Measurements from ENCODE around the gene DNAL1. TPM values are rescaled to one million over a fixed set of nuclear protein-coding genes. Genes with fewer than 3 reads are reported as not detected.

DNAL1 gene
- total RNA-seq, 1 experiment from 2014 or later = 15.2 TPM

- CTCF ChIA-PET = interaction anchor here (0.5 to 0.6 kb wide), 2 partner anchors 144 to 280 kb away, joined by 3 to 5 read pairs; no protein-coding TSS in a partner anchor
- Mint-ChIP-seq H3K4me1 (ENCODE audit: low read depth, unreplicated experiment) (peaks cover 7% of the 10 kb centered on the region), H3K9me3 (ENCODE audit: low read depth, unreplicated experiment) (no peaks in the 10 kb centered on the region), H3K36me3 (ENCODE audit: insufficient read depth, unreplicated experiment) (peaks cover 54% of the 10 kb centered on the region), H3K4me3 (ENCODE audit: low read depth, unreplicated experiment) (peak overlapping the region; percentile 95), H3K27ac (ENCODE audit: unreplicated experiment) (peak overlapping the region; percentile 74), H3K27me3 (ENCODE audit: unreplicated experiment) (no peaks in the 10 kb centered on the region)
- no TSS peak for BruUV-seq (replicated peaks)
- TF ChIP-seq, protein P1, sequence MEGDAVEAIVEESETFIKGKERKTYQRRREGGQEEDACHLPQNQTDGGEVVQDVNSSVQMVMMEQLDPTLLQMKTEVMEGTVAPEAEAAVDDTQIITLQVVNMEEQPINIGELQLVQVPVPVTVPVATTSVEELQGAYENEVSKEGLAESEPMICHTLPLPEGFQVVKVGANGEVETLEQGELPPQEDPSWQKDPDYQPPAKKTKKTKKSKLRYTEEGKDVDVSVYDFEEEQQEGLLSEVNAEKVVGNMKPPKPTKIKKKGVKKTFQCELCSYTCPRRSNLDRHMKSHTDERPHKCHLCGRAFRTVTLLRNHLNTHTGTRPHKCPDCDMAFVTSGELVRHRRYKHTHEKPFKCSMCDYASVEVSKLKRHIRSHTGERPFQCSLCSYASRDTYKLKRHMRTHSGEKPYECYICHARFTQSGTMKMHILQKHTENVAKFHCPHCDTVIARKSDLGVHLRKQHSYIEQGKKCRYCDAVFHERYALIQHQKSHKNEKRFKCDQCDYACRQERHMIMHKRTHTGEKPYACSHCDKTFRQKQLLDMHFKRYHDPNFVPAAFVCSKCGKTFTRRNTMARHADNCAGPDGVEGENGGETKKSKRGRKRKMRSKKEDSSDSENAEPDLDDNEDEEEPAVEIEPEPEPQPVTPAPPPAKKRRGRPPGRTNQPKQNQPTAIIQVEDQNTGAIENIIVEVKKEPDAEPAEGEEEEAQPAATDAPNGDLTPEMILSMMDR (IDR thresholded peaks at IDR 0.05; ENCODE audit: unreplicated experiment) = no peak
- no peak for DNase-seq
- intact Hi-C loops (cut with micrococcal nuclease; ENCODE audit: unreplicated experiment) = no loop called here
Observed at GRCh38 chr14:73714656-73715081, 69.9 kb downstream of the DNAL1 start.

DNA sequence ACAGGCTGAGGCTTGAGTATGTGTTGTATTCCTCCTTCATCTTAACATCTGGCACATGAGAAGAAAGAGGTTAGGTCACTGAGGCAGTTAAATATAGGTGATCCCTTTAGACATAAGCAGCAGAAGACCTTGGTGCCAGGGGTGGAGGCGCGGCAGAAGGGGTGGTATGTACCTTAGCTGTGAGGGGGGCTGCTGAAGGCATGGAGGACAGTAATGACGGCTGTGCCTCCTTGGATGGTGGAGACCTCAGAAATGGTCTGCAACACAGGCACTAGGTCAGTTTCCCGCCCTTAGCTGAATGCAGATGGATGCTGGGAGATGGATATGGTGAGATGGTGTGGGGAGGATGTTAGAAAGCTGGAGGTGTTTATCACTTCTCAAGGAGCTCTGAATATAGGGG lies 70.9 kb downstream of the DNAL1 start:
- H3K4me1 Mint-ChIP-seq (ENCODE audit: low read depth, unreplicated experiment) = no peaks in the 10 kb centered on the region
- CTCF ChIA-PET = no interaction called here
- BruUV-seq (replicated peaks) = no TSS peak
- no peak overlapping the region for H3K27ac Mint-ChIP-seq (ENCODE audit: unreplicated experiment)
- no peak for DNase-seq
- H3K36me3 Mint-ChIP-seq (ENCODE audit: insufficient read depth, unreplicated experiment) = peaks cover 48% of the 10 kb centered on the region
- TF ChIP-seq, protein P1 (IDR thresholded peaks at IDR 0.05; ENCODE audit: unreplicated experiment) = no peak
- H3K27me3 Mint-ChIP-seq (ENCODE audit: unreplicated experiment) = no peaks in the 10 kb centered on the region
- no peaks in the 10 kb centered on the region for H3K9me3 Mint-ChIP-seq (ENCODE audit: low read depth, unreplicated experiment)
- H3K4me3 Mint-ChIP-seq (ENCODE audit: low read depth, unreplicated experiment) = no peak overlapping the region
- intact Hi-C loops (cut with micrococcal nuclease; ENCODE audit: unreplicated experiment) = no loop called here

DNA sequence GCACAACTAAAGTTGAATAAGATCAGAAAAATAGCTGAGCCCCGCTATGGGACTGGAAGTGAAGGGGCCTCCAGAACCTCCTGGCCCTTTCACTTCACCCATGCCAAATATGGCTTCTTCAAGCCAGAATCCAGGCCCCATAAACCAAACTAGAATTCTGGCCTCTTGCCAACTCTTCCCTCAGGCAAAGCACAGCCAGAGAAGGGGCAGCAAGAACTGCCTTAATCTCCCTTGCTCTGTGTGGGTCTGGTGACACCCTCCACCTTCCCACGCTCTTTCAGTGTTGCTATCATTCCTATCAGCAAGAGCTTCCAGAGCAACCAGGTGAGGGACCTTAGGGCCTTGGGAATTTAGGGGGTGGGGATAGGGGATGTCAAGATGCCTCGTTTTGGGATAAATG lies 72.5 kb downstream of the DNAL1 start:
- Mint-ChIP-seq H3K27ac (ENCODE audit: unreplicated experiment) (no peak overlapping the region), H3K4me3 (ENCODE audit: low read depth, unreplicated experiment) (no peak overlapping the region), H3K9me3 (ENCODE audit: low read depth, unreplicated experiment) (no peaks in the 10 kb centered on the region), H3K27me3 (ENCODE audit: unreplicated experiment) (no peaks in the 10 kb centered on the region), H3K36me3 (ENCODE audit: insufficient read depth, unreplicated experiment) (peaks cover 53% of the 10 kb centered on the region), H3K4me1 (ENCODE audit: low read depth, unreplicated experiment) (no peaks in the 10 kb centered on the region)
- CTCF ChIA-PET = no interaction called here
- BruUV-seq (replicated peaks) = no TSS peak
- intact Hi-C loops (cut with micrococcal nuclease; ENCODE audit: unreplicated experiment) = no loop called here
- DNase-seq = no peak
- TF ChIP-seq, protein P1 (IDR thresholded peaks at IDR 0.05; ENCODE audit: unreplicated experiment) = no peak

GRCh38 chr14:73717711-73718417 lies 73.1 kb downstream of the DNAL1 start:
- Mint-ChIP-seq H3K9me3 (ENCODE audit: low read depth, unreplicated experiment) (no peaks in the 10 kb centered on the region), H3K27ac (ENCODE audit: unreplicated experiment) (no peak overlapping the region), H3K4me1 (ENCODE audit: low read depth, unreplicated experiment) (no peaks in the 10 kb centered on the region), H3K4me3 (ENCODE audit: low read depth, unreplicated experiment) (no peak overlapping the region), H3K36me3 (ENCODE audit: insufficient read depth, unreplicated experiment) (peaks cover 47% of the 10 kb centered on the region), H3K27me3 (ENCODE audit: unreplicated experiment) (no peaks in the 10 kb centered on the region)
- CTCF ChIA-PET = no interaction called here
- intact Hi-C loops (cut with micrococcal nuclease; ENCODE audit: unreplicated experiment) = no loop called here
- no TSS peak for BruUV-seq (replicated peaks)
- TF ChIP-seq, protein P1 (IDR thresholded peaks at IDR 0.05; ENCODE audit: unreplicated experiment) = no peak
- DNase-seq = no peak

Measured in Calu3 (cell line).